SU-DHL-6 (cell line): ENCODE results near the gene PYY.

Source experiments
- EZH2phosphoT487 ChIP-seq: fragments of 200-600 bp; sonication (generic), shearing (Covaris generic); conservative IDR thresholded peaks from 2 replicates; pipeline ENCODE4 v1.6.1; 2018; ENCODE audit warnings: mild to moderate bottlenecking, antibody characterized with exemption, low read length, moderate library complexity, mixed read lengths
- TF ChIP-seq, protein P1 (sequence below): fragments of 200-600 bp; sonication (generic); IDR thresholded peaks from one replicate; pipeline ENCODE4 v1.5.1; 2017; ENCODE audit warnings: antibody characterized with exemption, mild to moderate bottlenecking, low read length, moderate library complexity; ENCODE audit not compliant: insufficient read depth, poor library complexity, severe bottlenecking

DNA sequence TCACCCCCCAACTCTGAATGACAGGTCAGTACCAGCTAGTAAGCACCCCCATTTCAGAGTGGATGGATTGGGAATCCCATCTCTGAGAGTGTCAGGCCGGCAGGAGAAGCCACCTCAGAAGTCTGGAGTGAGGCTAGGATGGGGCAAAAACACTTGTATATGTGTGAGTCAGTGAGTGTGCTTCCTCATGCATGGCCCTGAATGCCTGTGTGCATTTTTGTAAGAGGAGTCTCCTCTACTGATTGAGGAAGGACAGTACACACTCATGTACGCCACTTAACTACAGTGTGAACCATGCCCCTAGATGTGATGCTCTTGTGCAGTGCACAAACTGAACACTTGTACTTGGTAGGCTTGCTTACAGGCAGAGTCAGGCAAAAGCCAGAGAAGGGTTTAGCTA, 28.4 kb upstream of the PYY start:
- TF ChIP-seq, protein P1, sequence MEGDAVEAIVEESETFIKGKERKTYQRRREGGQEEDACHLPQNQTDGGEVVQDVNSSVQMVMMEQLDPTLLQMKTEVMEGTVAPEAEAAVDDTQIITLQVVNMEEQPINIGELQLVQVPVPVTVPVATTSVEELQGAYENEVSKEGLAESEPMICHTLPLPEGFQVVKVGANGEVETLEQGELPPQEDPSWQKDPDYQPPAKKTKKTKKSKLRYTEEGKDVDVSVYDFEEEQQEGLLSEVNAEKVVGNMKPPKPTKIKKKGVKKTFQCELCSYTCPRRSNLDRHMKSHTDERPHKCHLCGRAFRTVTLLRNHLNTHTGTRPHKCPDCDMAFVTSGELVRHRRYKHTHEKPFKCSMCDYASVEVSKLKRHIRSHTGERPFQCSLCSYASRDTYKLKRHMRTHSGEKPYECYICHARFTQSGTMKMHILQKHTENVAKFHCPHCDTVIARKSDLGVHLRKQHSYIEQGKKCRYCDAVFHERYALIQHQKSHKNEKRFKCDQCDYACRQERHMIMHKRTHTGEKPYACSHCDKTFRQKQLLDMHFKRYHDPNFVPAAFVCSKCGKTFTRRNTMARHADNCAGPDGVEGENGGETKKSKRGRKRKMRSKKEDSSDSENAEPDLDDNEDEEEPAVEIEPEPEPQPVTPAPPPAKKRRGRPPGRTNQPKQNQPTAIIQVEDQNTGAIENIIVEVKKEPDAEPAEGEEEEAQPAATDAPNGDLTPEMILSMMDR, result no peak
- no peak for TF ChIP-seq EZH2phosphoT487
